Skeletal muscle cell (primary cell): ENCODE results near the gene MS4A18.

Source experiments
- DNase-seq: peaks from one replicate; pipeline ENCODE4 v3.0.0-alpha.2; 2010; ENCODE audit warnings: low read depth
- H3K4me3 ChIP-seq: 2 replicates; pipeline ENCODE4 v1.5.1; 2011; ENCODE audit warnings: low read depth, mild to moderate bottlenecking, control low read depth, low read length, moderate library complexity

MS4A18 gene

GRCh38 chr11:60763692-60764369, 39.3 kb downstream of the MS4A18 start:
- no peak for DNase-seq
- H3K4me3 ChIP-seq = no peak overlapping the region

GRCh38 chr11:60764879-60765278, 40.4 kb downstream of the MS4A18 start:
- H3K4me3 ChIP-seq = no peak overlapping the region

DNA sequence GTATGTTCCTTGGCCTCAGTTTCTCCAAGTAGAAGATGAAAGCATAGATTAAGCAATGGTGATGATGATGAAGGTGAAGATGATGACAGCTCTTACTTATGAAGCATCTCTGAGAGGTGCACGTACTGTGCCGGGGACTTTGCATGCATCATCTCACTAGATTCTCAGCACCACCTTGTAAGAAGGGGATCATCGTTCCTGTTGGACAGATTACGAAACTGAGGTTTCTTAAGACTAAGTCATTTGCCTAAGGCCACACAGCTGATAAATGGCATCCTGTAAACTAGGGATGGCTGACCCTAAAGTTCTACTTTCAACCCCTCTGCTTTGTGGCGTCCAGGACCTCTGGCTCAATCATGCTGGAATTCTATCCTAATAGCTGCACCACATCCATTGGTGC, 40.8 kb downstream of the MS4A18 start:
- no peak overlapping the region for H3K4me3 ChIP-seq
- no peak for DNase-seq

More at GRCh38 chr11:60764879-60765278, 40.4 kb downstream of the MS4A18 start:
- no peak for DNase-seq

GRCh38 chr11:60766547-60766946, 42.0 kb downstream of the MS4A18 start:
- H3K4me3 ChIP-seq = no peak overlapping the region
- DNase-seq = no peak

DNA sequence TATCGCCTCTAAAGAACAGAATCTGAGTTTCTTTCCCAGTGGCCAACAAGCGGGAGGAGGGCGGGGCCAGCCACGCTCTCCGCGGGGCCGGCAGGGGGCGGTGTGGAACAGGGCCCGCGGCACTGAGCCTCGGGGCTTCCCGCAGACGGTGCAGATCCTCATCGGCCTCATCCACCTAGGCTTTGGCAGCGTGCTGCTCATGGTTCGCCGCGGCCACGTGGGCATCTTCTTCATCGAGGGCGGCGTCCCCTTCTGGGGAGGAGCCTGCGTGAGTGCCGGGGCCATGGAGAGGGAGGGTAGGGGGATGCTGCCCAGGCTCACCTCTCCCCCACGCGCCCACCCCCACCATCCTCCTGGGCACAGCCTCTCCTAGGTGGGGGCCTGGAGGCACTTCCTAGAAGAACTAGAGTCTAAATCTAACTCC, 42.9 kb downstream of the MS4A18 start:
- no peak overlapping the region for H3K4me3 ChIP-seq
- no peak for DNase-seq

DNA sequence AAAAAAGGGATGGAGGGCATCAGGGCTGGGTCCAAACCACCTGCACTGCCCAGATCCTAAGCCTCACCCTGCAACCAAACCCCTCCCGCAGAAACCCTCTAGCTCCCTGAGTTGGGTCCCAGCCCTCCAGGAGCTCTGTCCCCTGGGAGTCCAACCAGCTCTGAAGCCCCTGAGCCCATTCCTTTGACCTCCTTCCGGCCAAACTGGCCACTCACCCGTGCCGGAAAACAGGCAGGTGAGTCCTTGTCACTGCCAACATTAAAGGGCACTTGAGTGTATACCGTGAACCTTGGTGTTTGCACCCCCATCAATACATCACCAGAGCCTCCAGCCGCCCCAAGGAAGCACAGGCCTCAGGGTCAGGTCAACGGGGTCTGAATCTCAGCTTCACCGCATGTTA, 43.7 kb downstream of the MS4A18 start:
- no peak overlapping the region for H3K4me3 ChIP-seq
- DNase-seq = no peak

DNA sequence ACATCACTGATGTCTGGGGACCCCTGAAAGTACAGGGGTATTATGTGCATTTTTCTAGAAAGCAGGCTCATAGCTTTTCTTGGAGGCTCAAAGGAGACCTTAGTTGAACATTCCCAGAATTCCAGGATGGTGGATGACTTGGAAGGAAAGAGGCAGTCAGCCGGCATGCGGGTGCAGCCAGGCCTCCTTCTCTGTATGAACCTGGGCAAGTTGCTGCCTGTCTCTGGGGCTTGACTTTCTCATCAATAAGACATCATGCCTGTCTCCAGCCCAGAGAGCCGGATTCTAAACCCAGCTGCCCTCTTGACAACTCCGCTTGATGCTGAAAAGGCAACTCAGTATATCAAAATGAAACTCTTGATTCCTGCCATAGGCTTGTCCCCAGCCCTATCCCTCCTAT, 44.8 kb downstream of the MS4A18 start:
- no peak overlapping the region for H3K4me3 ChIP-seq

GRCh38 chr11:60769811-60770210, 45.3 kb downstream of the MS4A18 start:
- no peak for DNase-seq

More for the DNA sequence above, 44.8 kb downstream of the MS4A18 start:
- DNase-seq = no peak

GRCh38 chr11:60771146-60771545, 46.6 kb downstream of the MS4A18 start:
- no peak for DNase-seq

More at GRCh38 chr11:60769811-60770210, 45.3 kb downstream of the MS4A18 start:
- no peak overlapping the region for H3K4me3 ChIP-seq

GRCh38 chr11:60771879-60772525, 47.5 kb downstream of the MS4A18 start:
- H3K4me3 ChIP-seq = no peak overlapping the region
- DNase-seq = no peak

More at GRCh38 chr11:60771146-60771545, 46.6 kb downstream of the MS4A18 start:
- H3K4me3 ChIP-seq = no peak overlapping the region

DNA sequence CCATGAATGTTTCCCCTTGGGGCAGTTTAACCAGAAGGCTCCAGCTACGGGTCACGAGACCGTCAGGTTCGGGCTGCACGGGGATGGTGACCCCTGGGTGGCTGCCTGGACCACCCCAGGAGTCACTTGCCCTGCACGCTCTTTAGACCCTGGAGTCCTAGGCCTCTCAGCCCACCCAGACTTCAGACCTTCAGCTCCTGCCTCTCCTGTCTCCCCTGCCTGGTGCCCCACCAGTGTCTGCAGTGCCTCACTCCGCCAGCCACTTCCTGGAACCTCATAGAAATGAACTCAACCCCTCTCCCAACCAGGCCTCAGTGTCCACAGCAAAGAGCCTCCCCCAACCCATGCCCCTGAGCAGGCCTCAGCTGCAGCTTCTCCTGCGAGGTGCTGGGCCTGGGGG, 48.1 kb downstream of the MS4A18 start:
- no peak overlapping the region for H3K4me3 ChIP-seq
- DNase-seq = no peak

DNA sequence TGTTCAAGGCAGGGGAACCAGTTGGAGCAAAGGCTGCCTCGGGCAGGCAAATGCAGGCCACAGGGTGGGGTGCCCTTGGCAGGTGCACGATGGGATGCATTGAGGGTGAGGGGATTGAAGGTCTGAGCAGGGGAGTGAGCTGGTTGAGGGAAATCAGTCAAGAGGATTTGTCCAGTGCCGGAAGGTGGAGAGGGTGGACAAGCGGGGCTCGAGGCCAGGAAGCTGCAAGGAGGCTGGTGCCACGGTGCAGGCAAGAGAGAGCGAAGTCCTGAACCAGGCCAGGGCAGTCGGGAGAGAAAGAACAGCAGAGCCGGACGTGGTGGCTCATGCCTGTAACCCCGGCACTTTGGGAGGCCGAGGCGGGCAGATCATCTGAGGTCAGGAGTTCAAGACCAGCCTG, 50.2 kb downstream of the MS4A18 start:
- DNase-seq = no peak
- H3K4me3 ChIP-seq = no peak overlapping the region

- DNase-seq = peak; percentile 73
- no peak overlapping the region for H3K4me3 ChIP-seq
Observed at GRCh38 chr11:60775420-60775961, 51.0 kb downstream of the MS4A18 start.

- DNase-seq = no peak
- H3K4me3 ChIP-seq = no peak overlapping the region
Observed at GRCh38 chr11:60776167-60776566, 51.6 kb downstream of the MS4A18 start.

GRCh38 chr11:60777106-60777505, 52.6 kb downstream of the MS4A18 start:
- DNase-seq = no peak
- H3K4me3 ChIP-seq = no peak overlapping the region

- peak; percentile 78 for DNase-seq
- H3K4me3 ChIP-seq = no peak overlapping the region
Observed at GRCh38 chr11:60777572-60777971, 53.1 kb downstream of the MS4A18 start.

DNA sequence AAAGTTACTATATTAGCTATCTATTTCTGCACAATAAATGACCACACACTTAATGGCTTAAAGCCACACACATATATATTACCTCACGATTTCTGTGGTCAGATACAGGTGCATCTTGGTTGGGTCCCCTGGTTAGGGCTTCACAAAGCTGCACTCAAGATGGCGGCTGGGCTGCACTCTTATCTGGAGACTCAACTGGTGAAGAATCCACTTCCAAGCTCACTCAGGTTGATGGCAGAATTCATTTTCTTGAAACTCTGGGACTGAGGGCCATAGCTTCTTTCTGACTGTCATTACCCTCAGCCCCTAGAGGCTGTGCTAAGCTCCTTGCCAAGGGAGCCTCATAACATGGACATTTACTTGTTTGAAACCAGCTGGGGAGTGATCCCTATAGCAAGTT, 55.5 kb downstream of the MS4A18 start:
- no peak overlapping the region for H3K4me3 ChIP-seq
- no peak for DNase-seq

GRCh38 chr11:60780774-60781173, 56.3 kb downstream of the MS4A18 start:
- no peak for DNase-seq
- H3K4me3 ChIP-seq = no peak overlapping the region

- no peak overlapping the region for H3K4me3 ChIP-seq
- DNase-seq = no peak
Observed at GRCh38 chr11:60781286-60781980, 56.9 kb downstream of the MS4A18 start.

DNA sequence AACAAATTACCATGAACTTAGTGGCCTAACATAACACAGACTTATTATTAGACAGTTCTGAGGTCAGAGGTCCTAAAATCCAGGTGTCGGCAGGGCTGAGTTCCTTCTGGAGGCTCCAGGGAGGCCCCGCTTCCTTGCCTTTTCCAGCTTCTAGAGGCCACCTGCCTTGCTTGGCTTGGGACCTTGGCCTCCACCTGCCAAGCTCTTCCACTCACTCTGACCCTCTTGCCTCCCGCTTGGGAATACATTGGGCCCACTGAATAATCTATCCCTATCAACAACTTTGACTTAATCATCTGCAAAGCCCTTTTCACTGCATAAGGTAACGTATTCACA, 57.4 kb downstream of the MS4A18 start:
- H3K4me3 ChIP-seq = no peak overlapping the region
- no peak for DNase-seq
